Gastroesophageal sphincter (tissue), 4 donors: Measurements from ENCODE around the gene OCSTAMP. TPM values are rescaled to one million over a fixed set of nuclear protein-coding genes. Genes with fewer than 3 reads are reported as not detected.

Source experiments
- ATAC-seq: fragments of 150-250 bp; one replicate; pipeline ENCODE4 v1.9.1; 2016; ENCODE audit warnings: mild to moderate bottlenecking, moderate library complexity
- H3K27ac ChIP-seq, 4 donors: fragments of 200-600 bp; sonication (generic) in 3 of 4; 1 replicate in 3 of 4; 2 replicates in 1 of 4; pipeline ENCODE4 v1.5.1; 2016 to 2019
- H3K27me3 ChIP-seq: fragments of 200-600 bp; sonication (generic); one replicate; pipeline ENCODE4 v1.5.1; 2019
- H3K36me3 ChIP-seq, 2 donors: fragments of 200-600 bp; sonication (generic); one replicate each; pipeline ENCODE4 v1.5.1; 2019; ENCODE audit warnings: control low read depth in 1 of 2
- H3K4me1 ChIP-seq, 3 donors: fragments of 200-600 bp; sonication (generic); 1 replicate in 2 of 3; 2 replicates in 1 of 3; pipeline ENCODE4 v1.5.1; 2016 to 2019; ENCODE audit warnings: control low read depth in 2 of 3
- H3K4me3 ChIP-seq, 2 donors: fragments of 200-600 bp; sonication (generic); one replicate each; pipeline ENCODE4 v1.5.1; 2019; ENCODE audit warnings: mild to moderate bottlenecking in 1 of 2, moderate library complexity in 1 of 2
- H3K9me3 ChIP-seq, 3 donors: fragments of 200-600 bp; sonication (generic); one replicate each; pipeline ENCODE4 v1.5.1; 2017 to 2019; ENCODE audit warnings: control low read depth in 2 of 3
- EP300 ChIP-seq: sonication (generic); formaldehyde crosslinking; IDR thresholded peaks from one replicate; pipeline ENCODE4 v1.6.1; 2017; ENCODE audit warnings: antibody characterized with exemption, mild to moderate bottlenecking
- POLR2A ChIP-seq, 2 donors: fragments of 450-650 bp; IDR thresholded peaks; one replicate each; pipeline ENCODE4 v1.6.1; 2017; ENCODE audit warnings: antibody characterized with exemption in 2 of 2, mild to moderate bottlenecking in 2 of 2, moderate library complexity in 1 of 2
- POLR2AphosphoS5 ChIP-seq: sonication (generic); formaldehyde crosslinking; IDR thresholded peaks from one replicate; pipeline ENCODE4 v1.6.1; 2017; ENCODE audit warnings: antibody characterized with exemption
- WGBS, 2 donors: methylation state at CpG; one replicate each; pipeline ENCODE4 v1.1.5; 2018; ENCODE audit warnings: low coverage in 1 of 2; 5-methylcytosine and 5-hydroxymethylcytosine counted together
- total RNA-seq, 4 donors: library from RNA; depleted of rRNA; stranded (reverse); fragments of >200 nt; gene quantifications; one replicate each; pipeline ENCODE4 v1.1.0, GENCODE V29; 2016
- TF ChIP-seq, protein P1 (sequence below), 4 experiments: fragments of 200-600 bp in 2 of 4; fragments of 450-650 bp in 2 of 4; sonication (generic) in 1 of 4; IDR thresholded peaks; one replicate each; pipeline ENCODE4 v1.5.1; 2017 to 2019; ENCODE audit warnings: antibody characterized with exemption in 4 of 4, mild to moderate bottlenecking in 2 of 4, moderate library complexity in 2 of 4

The OCSTAMP gene
- total RNA-seq, 4 donors from 2014 or later, result not detected

DNA sequence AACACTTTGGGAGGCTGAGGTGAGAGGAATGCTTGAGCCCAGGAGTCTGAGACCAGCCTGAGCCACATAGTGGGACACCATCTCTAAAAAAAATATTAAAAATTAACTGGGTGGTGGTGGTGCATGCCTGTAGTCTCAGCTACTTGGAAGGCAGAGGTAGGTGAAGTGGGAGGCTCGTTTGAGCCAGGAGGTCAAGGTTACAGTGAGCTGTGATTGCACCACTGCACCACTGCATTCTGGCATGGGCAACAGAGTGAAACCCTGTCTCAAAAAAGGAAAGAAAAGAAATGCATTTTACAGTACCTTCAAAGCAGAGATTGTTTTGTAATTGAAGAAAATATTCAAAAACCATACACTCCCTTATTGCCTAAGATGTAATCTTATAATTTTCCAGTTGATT lies 6.5 kb downstream of the OCSTAMP start:
- no peak for TF ChIP-seq POLR2A (IDR thresholded peaks at IDR 0.05)
- TF ChIP-seq EP300, result no peak
- TF ChIP-seq POLR2AphosphoS5, result no peak
- TF ChIP-seq, protein P1, sequence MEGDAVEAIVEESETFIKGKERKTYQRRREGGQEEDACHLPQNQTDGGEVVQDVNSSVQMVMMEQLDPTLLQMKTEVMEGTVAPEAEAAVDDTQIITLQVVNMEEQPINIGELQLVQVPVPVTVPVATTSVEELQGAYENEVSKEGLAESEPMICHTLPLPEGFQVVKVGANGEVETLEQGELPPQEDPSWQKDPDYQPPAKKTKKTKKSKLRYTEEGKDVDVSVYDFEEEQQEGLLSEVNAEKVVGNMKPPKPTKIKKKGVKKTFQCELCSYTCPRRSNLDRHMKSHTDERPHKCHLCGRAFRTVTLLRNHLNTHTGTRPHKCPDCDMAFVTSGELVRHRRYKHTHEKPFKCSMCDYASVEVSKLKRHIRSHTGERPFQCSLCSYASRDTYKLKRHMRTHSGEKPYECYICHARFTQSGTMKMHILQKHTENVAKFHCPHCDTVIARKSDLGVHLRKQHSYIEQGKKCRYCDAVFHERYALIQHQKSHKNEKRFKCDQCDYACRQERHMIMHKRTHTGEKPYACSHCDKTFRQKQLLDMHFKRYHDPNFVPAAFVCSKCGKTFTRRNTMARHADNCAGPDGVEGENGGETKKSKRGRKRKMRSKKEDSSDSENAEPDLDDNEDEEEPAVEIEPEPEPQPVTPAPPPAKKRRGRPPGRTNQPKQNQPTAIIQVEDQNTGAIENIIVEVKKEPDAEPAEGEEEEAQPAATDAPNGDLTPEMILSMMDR (IDR thresholded peaks at IDR 0.05), result no peak
- no peak overlapping the region for H3K4me3 ChIP-seq
- WGBS, 2 donors, result 33% methylated on average over 1 of the region's 1 CpG; no CpG with 5 or more reads in 1 of the 2 donors

DNA sequence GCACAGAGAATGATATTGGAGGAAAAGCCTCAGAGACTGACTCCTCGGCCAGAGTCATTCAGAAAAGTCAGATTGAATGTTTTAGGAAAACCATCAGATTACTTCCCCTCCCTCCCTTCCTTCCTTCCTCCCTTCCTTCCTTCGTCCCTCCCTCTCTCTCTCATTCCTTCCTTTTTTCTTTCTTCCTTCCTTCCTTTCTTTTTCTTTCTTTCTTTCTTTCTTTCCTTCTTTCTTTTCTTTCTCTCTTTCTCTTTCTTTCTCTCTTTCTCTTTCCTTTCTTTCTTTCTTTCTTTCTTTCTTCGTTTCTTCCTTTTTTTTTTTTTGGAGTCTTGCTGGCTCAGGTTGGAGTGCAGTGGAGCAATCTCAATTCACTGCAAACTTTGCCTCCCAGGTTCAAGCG lies 7.4 kb downstream of the OCSTAMP start:
- Histone ChIP-seq H3K27ac (no peak overlapping the region), H3K27me3 (peaks cover 68% of the 10 kb centered on the region), H3K4me3 (no peak overlapping the region), H3K36me3 (no peaks in the 10 kb centered on the region), H3K4me1 (no peaks in the 10 kb centered on the region), H3K9me3 (no peaks in the 10 kb centered on the region)
- WGBS, 2 donors, result 65 to 71% methylated on average over 3 of the region's 4 CpGs
- no peak for ATAC-seq
- TF ChIP-seq, protein P1 (IDR thresholded peaks at IDR 0.05), result no peak
- TF ChIP-seq EP300, result no peak

More for the DNA sequence above, 6.5 kb downstream of the OCSTAMP start:
- Histone ChIP-seq H3K27ac (no peak overlapping the region), H3K36me3 (no peaks in the 10 kb centered on the region), H3K27me3 (peaks cover 65% of the 10 kb centered on the region), H3K4me1 (no peaks in the 10 kb centered on the region), H3K9me3 (no peaks in the 10 kb centered on the region)
- ATAC-seq, result no peak

DNA sequence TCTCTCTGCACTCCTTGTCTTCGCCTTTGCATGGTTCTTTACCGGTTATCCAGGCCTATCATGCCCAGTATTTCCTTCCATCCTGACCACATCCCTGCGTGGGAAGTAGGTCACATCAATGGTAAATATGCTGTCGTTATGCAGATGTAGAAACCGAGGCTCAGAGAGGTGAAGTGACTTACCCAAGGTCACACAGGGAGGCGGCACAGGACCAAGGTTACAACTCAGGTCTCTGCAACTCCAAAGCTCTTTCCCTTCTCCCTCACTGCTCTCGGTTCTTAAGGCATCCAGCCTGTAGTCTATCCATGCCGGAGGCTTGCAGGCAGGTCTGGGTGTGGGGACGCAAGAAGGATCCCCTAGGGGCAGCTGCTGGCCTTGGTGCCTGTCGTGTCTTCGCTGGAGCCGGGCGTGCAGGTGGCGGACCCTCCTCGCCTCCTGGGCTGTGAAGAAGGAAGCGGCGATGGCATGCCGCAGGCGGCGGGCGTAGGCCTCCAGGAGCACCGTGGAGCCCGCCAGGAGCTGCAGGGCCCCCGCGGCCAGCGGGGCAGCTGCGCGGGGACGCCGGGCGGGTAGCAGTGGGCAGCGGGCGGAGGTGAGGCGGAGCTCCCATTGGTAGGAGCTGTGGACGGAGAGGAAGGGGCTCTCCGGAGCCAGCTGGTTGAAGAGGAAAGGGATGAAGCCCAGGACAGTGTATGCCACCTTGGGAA lies 9.1 kb downstream of the OCSTAMP start:
- no peak overlapping the region for H3K27ac ChIP-seq
- no peak for ATAC-seq

DNA sequence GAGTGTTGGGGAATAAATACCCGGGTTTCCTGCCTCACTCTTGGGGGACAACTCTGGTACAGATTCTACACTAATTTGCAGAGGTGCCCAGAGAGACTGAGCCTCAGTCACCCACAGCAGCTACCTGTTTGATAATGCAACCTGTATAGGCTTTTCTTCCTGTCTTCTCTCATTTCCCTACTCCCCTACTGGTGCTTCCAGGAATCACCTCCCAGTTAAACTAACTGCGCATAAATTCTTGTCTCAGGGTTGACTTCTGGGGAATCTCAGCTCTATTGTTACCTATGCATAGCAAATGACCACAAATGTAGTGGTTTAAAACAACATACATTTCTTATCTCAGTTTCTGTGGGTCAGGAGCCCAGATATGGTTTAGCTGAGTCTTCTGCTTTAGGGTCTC lies 11.3 kb downstream of the OCSTAMP start:
- H3K4me1 ChIP-seq, result no peaks in the 10 kb centered on the region
- H3K27ac ChIP-seq, result no peak overlapping the region
- no peak for ATAC-seq
- H3K36me3 ChIP-seq, result no peaks in the 10 kb centered on the region
- TF ChIP-seq POLR2A (IDR thresholded peaks at IDR 0.05), result no peak
- TF ChIP-seq EP300, result no peak
- TF ChIP-seq, protein P1 (IDR thresholded peaks at IDR 0.05), result no peak
- TF ChIP-seq POLR2AphosphoS5, result no peak
- WGBS, 2 donors, result 69 to 96% methylated on average over 2 of the region's 2 CpGs
- H3K27me3 ChIP-seq, result peaks cover 61% of the 10 kb centered on the region
- H3K4me3 ChIP-seq, result no peak overlapping the region
- no peaks in the 10 kb centered on the region for H3K9me3 ChIP-seq

More for the DNA sequence above, 9.1 kb downstream of the OCSTAMP start:
- no peaks in the 10 kb centered on the region for H3K36me3 ChIP-seq
- H3K27me3 ChIP-seq, result peaks cover 79% of the 10 kb centered on the region
- H3K4me1 ChIP-seq, result no peaks in the 10 kb centered on the region
- no peak overlapping the region for H3K4me3 ChIP-seq
- 69 to 79% methylated on average over 3 to 10 of the region's 36 CpGs for WGBS, 2 donors
- no peaks in the 10 kb centered on the region for H3K9me3 ChIP-seq
- TF ChIP-seq, protein P1 (IDR thresholded peaks at IDR 0.05), result no peak
- TF ChIP-seq POLR2AphosphoS5 (no peak), POLR2A (IDR thresholded peaks at IDR 0.05) (no peak)

DNA sequence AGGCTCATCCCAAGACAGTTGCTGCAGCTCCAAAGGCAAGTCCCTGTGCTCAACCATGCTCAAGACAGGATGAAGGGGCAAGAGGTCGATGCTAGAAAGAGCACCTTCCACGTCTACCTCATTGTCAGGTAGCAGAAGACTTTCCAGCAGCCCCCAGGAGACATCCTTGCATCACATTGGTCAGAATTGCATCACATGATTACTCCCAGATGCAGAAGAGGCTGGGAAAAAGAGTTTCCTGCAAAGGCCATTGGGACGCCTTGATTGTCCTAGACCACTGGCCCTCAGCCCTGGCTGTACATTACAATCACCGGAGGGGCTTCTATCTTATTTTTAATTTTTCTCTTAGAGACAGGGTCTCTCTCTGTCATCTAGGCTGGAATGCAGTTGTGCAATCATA lies 19.8 kb downstream of the OCSTAMP start:
- no peak for ATAC-seq
- no peaks in the 10 kb centered on the region for H3K36me3 ChIP-seq
- WGBS, 2 donors, result 50 to 100% methylated on average over 1 to 2 of the region's 4 CpGs

More for the DNA sequence above, 19.8 kb downstream of the OCSTAMP start:
- no peak for TF ChIP-seq EP300
- TF ChIP-seq POLR2AphosphoS5, result no peak
- TF ChIP-seq, protein P1 (IDR thresholded peaks at IDR 0.05), result no peak
- no peak for TF ChIP-seq POLR2A (IDR thresholded peaks at IDR 0.05)
- no peaks in the 10 kb centered on the region for H3K4me1 ChIP-seq
- peaks cover 55% of the 10 kb centered on the region for H3K27me3 ChIP-seq
- no peaks in the 10 kb centered on the region for H3K9me3 ChIP-seq
- H3K4me3 ChIP-seq, result no peak overlapping the region
- H3K27ac ChIP-seq, result no peak overlapping the region
